HG02610 (cell line): ENCODE measurements around the gene STRADA.
"Not testable (repeated sequence)": the region's sequence is repeated elsewhere in the genome, so short reads cannot be mapped to it uniquely, and the experiment has no call there.

ENCODE experiments used
- ATAC-seq: cut with Tn5 transposase; IDR thresholded peaks from one replicate; pipeline ENCODE4 v1.9.1; 2021; ENCODE audit warnings: mild to moderate bottlenecking, moderate library complexity; ENCODE audit not compliant: unreplicated experiment

The STRADA gene

DNA sequence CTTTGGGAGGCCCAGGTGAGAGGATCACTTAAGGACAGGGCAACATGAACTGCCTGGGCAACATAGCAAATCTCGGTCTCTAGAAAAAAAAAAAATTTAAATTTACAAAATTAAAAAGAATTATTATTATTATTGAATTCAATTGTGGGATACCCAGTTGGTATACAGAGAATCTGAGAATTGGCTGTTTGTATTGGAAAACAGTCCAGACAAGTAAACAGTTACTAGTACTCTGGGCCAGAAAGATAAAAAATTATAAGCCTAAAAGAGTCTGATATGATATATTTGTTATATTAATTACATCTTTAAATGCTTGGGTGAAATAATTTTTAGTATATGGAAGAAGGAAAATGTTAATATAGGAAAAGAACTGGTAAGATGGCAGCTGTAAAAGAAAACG is 16.8 kb upstream of the STRADA start:
- ATAC-seq = no peak

DNA sequence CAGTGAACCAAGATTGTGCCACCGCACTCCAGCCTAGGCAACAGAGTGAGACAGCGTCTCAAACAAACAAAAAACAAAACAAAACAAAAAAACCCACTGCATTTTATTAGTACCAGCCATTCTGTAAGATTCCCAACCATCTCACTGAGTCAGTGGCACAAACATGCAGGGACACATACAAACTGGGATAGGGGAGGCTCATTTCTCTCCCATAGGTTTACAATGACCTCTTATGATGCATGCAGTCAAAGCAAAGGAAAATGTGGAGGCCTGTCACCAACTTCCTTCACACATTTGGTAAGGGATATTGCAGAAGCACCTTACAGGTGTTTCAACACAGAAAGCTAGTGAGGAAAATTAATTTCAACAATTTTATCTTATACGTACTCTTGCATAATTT is 12.4 kb upstream of the STRADA start:
- no peak for ATAC-seq

DNA sequence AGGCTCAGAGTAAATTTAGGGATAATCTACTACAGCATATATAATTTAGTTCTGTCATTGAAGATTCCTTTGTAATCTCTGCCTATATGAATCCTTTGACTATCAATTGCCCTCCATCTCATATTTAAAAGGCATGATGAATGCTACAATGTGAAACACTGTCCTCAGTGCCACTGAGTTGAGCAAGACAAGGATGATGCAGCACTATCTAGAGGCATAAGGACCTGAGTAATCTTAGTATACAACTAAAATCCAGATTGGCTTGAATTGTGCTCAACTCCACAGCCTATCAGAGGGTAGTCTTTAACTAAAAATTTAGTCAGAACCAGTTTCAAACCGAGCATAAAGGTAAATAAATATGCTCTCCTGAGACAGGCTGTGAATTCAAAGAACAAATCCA is 11.6 kb upstream of the STRADA start:
- ATAC-seq = no peak

GRCh38 chr17:63752707-63753106 is 11.1 kb upstream of the STRADA start:
- ATAC-seq = no peak

- no peak for ATAC-seq
Observed at GRCh38 chr17:63751806-63752205, 10.2 kb upstream of the STRADA start.

GRCh38 chr17:63741143-63741407 is 524 bp downstream of the STRADA start:
- ATAC-seq = no peak

DNA sequence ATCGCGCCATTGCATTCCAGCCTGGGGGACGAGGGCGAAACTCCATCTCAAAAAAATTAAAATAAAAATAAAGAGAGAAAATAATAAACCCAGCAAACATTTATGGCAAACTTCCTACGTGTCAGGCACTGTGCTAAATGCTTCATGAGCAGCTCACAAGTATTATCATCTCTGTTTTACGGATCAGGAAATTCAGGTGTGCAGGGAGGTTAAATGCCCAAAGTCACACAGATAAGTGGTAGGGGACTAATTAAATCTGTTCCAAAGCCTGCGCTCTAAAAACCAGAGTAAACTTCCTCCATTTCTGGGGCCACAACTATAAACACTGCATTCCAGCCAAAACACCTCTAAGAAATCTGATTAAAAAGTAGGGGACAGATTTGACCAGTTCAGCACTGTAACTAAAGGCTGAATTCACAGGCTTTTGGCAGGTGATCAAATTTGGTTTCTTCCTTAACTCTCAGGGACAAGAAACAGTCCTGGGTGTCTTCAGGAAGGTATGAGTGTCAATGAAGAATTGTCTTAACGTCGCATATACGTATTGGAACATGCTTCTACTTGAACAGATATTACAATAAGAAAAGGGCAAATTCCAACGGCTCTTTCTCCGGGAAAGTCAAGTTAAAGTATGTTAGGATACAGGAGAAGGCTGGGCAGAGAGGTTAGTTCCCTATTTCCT is 996 bp downstream of the STRADA start:
- no peak for ATAC-seq

DNA sequence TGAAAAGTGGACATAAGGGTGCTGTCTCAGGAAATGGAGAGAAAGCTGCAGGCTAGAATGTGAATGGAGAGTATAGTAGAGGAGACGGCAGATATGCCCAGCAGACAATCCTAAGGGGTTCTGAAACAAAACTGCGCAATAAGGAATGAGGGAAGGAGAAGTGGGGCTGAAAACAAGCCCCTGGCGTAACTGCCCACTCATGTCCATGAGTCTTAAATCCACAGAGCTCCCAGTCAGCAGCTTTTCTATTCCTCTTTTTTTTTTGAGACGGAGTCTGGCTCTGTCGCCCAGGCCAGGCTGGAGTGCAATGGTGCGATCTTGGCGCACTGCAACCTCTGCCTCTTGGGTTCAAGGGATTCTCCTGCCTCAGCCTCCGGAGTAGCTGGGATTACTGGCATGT is 5.9 kb downstream of the STRADA start:
- ATAC-seq = no peak

- ATAC-seq = no peak
Observed at GRCh38 chr17:63722403-63722802, 19.2 kb downstream of the STRADA start.

- not testable (repeated sequence) for ATAC-seq
Observed at GRCh38 chr17:63720194-63720593, 21.4 kb downstream of the STRADA start.

GRCh38 chr17:63718988-63719387 is 22.6 kb downstream of the STRADA start:
- ATAC-seq = no peak

- ATAC-seq = no peak
Observed at GRCh38 chr17:63716426-63716825, 25.2 kb downstream of the STRADA start.

GRCh38 chr17:63714550-63715277 is 26.9 kb downstream of the STRADA start:
- ATAC-seq = no peak

DNA sequence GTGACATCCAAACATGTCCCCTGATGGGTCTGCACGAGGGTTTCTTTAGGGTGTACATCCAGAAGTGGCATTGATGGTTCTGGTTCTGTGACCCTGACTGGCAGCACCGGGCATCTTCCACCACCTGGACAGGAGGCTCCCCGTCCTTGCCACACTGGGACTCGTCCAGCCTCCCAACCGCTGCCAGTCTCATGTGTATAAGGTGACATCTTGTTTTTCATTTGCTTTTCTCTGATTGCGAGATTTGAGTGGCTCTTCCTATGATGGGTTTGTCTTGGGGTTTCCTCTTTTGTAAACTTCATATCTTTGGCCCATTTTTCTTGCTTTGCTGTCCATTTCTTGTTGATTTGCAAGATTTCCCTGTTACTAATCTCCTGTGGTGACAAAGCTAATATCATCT is 32.5 kb downstream of the STRADA start:
- ATAC-seq = no peak

DNA sequence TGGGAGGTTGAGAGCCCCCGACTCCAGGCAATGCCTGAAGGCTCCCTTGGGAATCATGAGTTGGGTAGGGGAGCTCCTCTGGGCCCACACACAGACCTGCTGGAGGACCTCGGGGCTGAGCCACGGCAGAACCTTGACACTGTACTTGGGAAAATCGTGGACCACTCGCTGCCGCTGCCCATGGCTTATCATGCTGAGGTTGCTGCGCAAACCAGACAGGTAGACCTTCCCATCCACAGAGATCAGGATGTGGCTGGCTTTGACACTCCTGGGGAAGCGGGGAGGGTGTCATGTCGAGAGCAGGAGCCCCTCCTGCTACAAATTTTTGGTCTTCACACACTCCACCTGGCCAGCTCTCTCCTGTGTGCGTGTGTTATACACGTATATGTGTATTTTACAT is 34.4 kb downstream of the STRADA start:
- no peak for ATAC-seq

- no peak for ATAC-seq
Observed at GRCh38 chr17:63706336-63707082, 35.1 kb downstream of the STRADA start.

- ATAC-seq = no peak
Observed at GRCh38 chr17:63705657-63706056, 35.9 kb downstream of the STRADA start.

GRCh38 chr17:63704836-63705235 is 36.8 kb downstream of the STRADA start:
- ATAC-seq = no peak

DNA sequence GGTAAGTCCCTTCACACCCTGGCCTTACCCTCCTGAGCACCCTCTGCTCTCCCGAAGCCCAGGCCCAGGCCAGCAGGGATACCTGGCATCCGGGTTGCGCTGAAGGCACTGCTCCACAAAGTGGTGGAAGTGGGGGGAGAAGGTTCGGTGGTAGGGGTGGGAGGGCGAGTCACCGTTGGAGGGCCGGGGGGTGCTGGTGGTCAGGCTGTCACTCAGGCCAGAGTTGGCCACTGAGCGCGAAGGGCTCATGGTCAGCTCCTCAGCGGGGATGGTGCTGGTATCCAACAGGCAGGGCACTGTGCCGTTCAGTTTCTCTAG is 37.4 kb downstream of the STRADA start:
- no peak for ATAC-seq

DNA sequence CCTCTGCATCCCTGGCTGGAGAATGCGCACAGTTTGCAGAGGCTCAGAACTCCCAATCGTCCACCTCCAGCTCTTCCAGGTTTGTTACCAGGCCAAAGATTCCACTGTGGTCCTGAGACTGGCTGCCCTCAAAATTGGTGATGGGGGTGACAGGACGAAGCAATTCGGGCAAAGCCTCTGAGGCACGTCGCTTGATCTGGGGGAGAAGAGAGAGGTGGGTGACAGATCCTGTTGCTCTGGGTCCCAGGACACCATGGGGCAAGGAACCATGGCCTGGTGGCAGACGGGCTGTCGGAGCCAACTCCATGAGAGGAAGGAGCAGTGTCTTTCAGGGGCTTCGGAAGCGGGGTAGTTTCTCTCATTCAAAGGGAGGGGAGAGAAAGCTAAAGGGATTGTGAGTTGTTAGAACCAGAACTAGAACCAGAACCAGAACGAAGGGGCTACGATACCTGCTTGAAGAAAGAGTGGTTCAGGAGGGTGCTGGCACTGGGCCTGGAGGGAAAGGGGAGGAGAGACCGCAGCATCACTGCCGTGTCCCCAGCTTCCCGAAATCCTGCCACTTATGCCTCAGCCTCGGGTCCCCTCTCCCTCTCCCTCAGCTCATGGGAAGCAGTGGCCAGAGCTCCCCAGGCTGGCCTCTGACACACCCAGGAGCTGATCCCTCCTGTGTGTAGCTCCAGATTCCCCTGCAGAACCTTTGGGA is 37.9 kb downstream of the STRADA start:
- no peak for ATAC-seq

GRCh38 chr17:63703029-63703428 is 38.6 kb downstream of the STRADA start:
- ATAC-seq = no peak

DNA sequence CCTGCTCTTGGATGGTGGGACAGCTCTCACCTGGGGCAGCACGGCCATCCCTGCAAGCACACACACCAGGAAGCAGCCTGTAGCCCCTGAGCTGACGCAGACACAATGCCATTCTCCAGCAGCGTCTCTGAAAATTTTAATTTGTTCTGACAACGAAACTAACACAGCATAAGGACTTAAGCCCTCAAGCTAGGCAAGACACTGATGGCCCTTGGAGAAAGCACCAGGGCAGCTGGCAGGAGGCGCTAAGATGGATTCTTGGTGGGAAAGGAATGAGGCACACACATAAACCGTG is 38.9 kb downstream of the STRADA start:
- no peak for ATAC-seq
